H1 (cell line): ENCODE results near the gene LIPM. TPM values are rescaled to one million over a fixed set of nuclear protein-coding genes. Genes with fewer than 3 reads are reported as not detected.

Experiments used
- MAX ChIP-seq: IDR thresholded peaks from 2 replicates; pipeline ENCODE4 v1.6.1; 2012; ENCODE audit warnings: inconsistent platforms
- NANOG ChIP-seq: IDR thresholded peaks from 2 replicates; pipeline ENCODE4 v1.6.1; 2011; ENCODE audit warnings: low read length, low read depth, mild to moderate bottlenecking, inconsistent platforms; ENCODE audit not compliant: insufficient read depth, poor library complexity, severe bottlenecking
- polyA plus RNA-seq, 7 experiments: library from polyadenylated mRNA; depleted of rRNA in 3 of 7; stranded (reverse) in 5 of 7; unstranded in 2 of 7; fragments of >200 nt in 5 of 7; fragments of 200-250 nt in 2 of 7; gene quantifications; 1 replicate in 5 of 7; 2 replicates in 1 of 7; 4 replicates in 1 of 7; pipeline versions ENCODE4 v1.2.1 to v1.2.3, GENCODE V29; 2011 to 2013; ENCODE audit warnings: missing spikeins in 2 of 7, mixed read lengths in 2 of 7
- total RNA-seq: library from RNA; stranded (reverse); fragmentation: NEBNext Ultra II Directional; extraction: Animal tissue kit (Norgen Biotek cat#: 25700); gene quantifications from 2 replicates; pipeline ENCODE4 v1.2.1, GENCODE V29; 2021

The LIPM gene
- total and polyA plus RNA-seq, 2 of the 8 experiments (the other 6 are each of a cell fraction or from before 2014, with no cell fraction given), result not detected

GRCh38 chr10:88805361-88805760 lies 2.8 kb downstream of the LIPM start (continued):
- TF ChIP-seq NANOG (no peak), MAX (no peak)
